Trophoblast cell (in vitro differentiated cells and primary cell): ENCODE measurements around the gene CTTN.
"Not testable (repeated sequence)": the region's sequence is repeated elsewhere in the genome, so short reads cannot be mapped to it uniquely, and the experiment has no call there.

Experiments
- DNase-seq, 2 donors: peaks; one replicate each; pipeline ENCODE4 v3.0.0-alpha.2; 2016
- H2AFZ ChIP-seq: 2 replicates; pipeline ENCODE4 v1.6.1; 2013; ENCODE audit warnings: low read length, moderate library complexity, mild to moderate bottlenecking; ENCODE audit not compliant: insufficient read depth, poor library complexity
- H2AK5ac ChIP-seq: 2 replicates; pipeline ENCODE4 v1.6.1; 2013; ENCODE audit warnings: mild to moderate bottlenecking, low read length
- H2BK120ac ChIP-seq: 2 replicates; pipeline ENCODE4 v1.6.1; 2013; ENCODE audit warnings: low read length, mild to moderate bottlenecking, moderate library complexity; ENCODE audit not compliant: insufficient read depth, poor library complexity
- H2BK12ac ChIP-seq: 2 replicates; pipeline ENCODE4 v1.6.1; 2013; ENCODE audit warnings: mild to moderate bottlenecking, low read length, moderate library complexity
- H2BK5ac ChIP-seq: 2 replicates; pipeline ENCODE4 v1.6.1; 2013; ENCODE audit warnings: low read length, low read depth, moderate library complexity, mild to moderate bottlenecking; ENCODE audit not compliant: poor library complexity
- H3K14ac ChIP-seq: 2 replicates; pipeline ENCODE4 v1.6.1; 2013; ENCODE audit warnings: mild to moderate bottlenecking, low read length
- H3K18ac ChIP-seq: 2 replicates; pipeline ENCODE4 v1.6.1; 2013; ENCODE audit warnings: mild to moderate bottlenecking, low read length
- H3K23ac ChIP-seq: 2 replicates; pipeline ENCODE4 v1.6.1; 2013; ENCODE audit warnings: low read length
- H3K27ac ChIP-seq: 2 replicates; pipeline ENCODE4 v1.5.1; 2013; ENCODE audit warnings: low read depth, mild to moderate bottlenecking, inconsistent platforms, low read length, moderate library complexity
- H3K27me3 ChIP-seq: 2 replicates; pipeline ENCODE4 v1.6.1; 2013; ENCODE audit warnings: inconsistent platforms, mild to moderate bottlenecking, low read length, moderate library complexity; ENCODE audit not compliant: insufficient read depth
- H3K36me3 ChIP-seq, 2 experiments: 1 replicate in 1 of 2; 2 replicates in 1 of 2; pipeline ENCODE4 v1.6.1; 2013; ENCODE audit warnings: low read length in 2 of 2, mild to moderate bottlenecking in 2 of 2, moderate library complexity in 1 of 2; ENCODE audit not compliant: insufficient read depth in 2 of 2, control insufficient read depth in 1 of 2
- H3K4ac ChIP-seq: 2 replicates; pipeline ENCODE4 v1.6.1; 2013; ENCODE audit warnings: low read depth, mild to moderate bottlenecking, low read length, moderate library complexity
- H3K4me1 ChIP-seq, 2 experiments: 1 replicate in 1 of 2; 2 replicates in 1 of 2; pipeline ENCODE4 v1.6.1; 2013; ENCODE audit warnings: low read length in 2 of 2, mild to moderate bottlenecking in 2 of 2, moderate library complexity in 1 of 2; ENCODE audit not compliant: insufficient read depth in 2 of 2, control insufficient read depth in 1 of 2
- H3K4me2 ChIP-seq: 2 replicates; pipeline ENCODE4 v1.6.1; 2013; ENCODE audit warnings: inconsistent platforms, mild to moderate bottlenecking, low read length, moderate library complexity
- H3K4me3 ChIP-seq: 2 replicates; pipeline ENCODE4 v1.5.1; 2013; ENCODE audit warnings: mild to moderate bottlenecking, low read depth, low read length, inconsistent platforms
- H3K79me1 ChIP-seq: one replicate; pipeline ENCODE4 v1.6.1; 2013; ENCODE audit warnings: low read length
- H3K79me2 ChIP-seq: 2 replicates; pipeline ENCODE4 v1.6.1; 2013; ENCODE audit warnings: low read length, mild to moderate bottlenecking; ENCODE audit not compliant: control insufficient read depth, insufficient read depth, poor library complexity
- H3K9ac ChIP-seq: 2 replicates; pipeline ENCODE4 v1.6.1; 2013; ENCODE audit warnings: mild to moderate bottlenecking, low read length
- H3K9me3 ChIP-seq: 2 replicates; pipeline ENCODE4 v1.6.1; 2013; ENCODE audit warnings: low read depth, mild to moderate bottlenecking, control low read depth, inconsistent platforms, low read length; ENCODE audit not compliant: insufficient read depth
- H4K12ac ChIP-seq: 2 replicates; pipeline ENCODE4 v1.6.1; 2013; ENCODE audit warnings: low read depth, mild to moderate bottlenecking, low read length, moderate library complexity
- H4K8ac ChIP-seq: 2 replicates; pipeline ENCODE4 v1.6.1; 2013; ENCODE audit warnings: low read depth, mild to moderate bottlenecking, low read length, moderate library complexity
- H4K91ac ChIP-seq: one replicate; pipeline ENCODE4 v1.6.1; 2013; ENCODE audit warnings: low read depth, mild to moderate bottlenecking, low read length, moderate library complexity
- WGBS: extraction: QIAGEN DNeasy Blood & Tissue Kit; methylation state at CpG from one replicate; pipeline ENCODE4 v1.1.7; 2013; ENCODE audit warnings: missing lambda C conversion rate; ENCODE audit not compliant: insufficient read length, insufficient coverage; ENCODE audit errors: extremely low coverage; 5-methylcytosine and 5-hydroxymethylcytosine counted together

The CTTN gene

DNA sequence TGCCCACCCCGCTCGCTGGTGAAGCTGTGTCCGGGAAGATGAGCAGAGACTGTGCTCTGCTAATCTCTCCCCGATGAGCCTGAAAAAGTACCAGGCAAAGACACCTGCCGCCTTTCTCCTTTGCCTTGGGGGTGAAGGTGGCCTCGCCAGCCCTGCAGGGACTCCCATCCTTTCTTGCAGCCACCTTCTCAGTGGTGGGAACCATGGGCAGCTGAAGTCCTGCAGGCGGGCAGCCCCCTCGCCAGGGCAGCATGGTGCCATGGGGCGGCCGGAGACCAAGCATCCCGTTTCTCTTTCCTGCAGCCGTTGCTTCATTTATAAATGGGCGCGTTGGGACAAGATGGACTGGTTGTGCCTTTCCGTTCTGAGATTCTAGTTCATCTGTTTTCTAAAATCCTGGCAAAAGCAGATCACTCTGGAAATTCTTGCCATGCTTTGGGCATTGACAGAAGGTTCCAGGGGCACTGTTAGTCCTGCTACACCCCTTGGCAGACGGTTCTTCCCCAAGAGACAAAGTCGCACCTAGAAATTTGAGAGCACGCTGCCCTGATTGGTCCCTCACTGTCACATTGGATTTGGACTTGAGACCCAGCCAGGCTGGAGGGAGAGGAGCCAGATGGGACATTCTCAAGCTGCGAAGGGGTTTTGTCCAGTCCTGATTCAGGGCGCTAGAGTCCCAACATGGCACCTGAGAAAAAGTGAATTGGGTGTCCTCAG, 7.5 kb downstream of the CTTN start:
- Histone ChIP-seq H3K23ac (no peak overlapping the region), H4K91ac (no peak overlapping the region), H2AK5ac (no peak overlapping the region), H3K18ac (peak overlapping the region; percentile 21), H3K27ac (no peak overlapping the region), H3K9me3 (no peaks in the 10 kb centered on the region), H3K79me1 (no peaks in the 10 kb centered on the region), H4K12ac (no peak overlapping the region), H3K14ac (no peak overlapping the region), H3K4me1 (peaks cover 9 to 11% of the 10 kb centered on the region in 2 experiments), H3K27me3 (no peaks in the 10 kb centered on the region), H2BK12ac (no peak overlapping the region), H3K79me2 (peaks cover 12% of the 10 kb centered on the region), H2BK120ac (no peak overlapping the region), H4K8ac (no peak overlapping the region), H3K4me3 (no peak overlapping the region), H3K9ac (no peak overlapping the region), H2AFZ (no peak overlapping the region), H3K4ac (peak overlapping the region; percentile 42), H3K4me2 (no peak overlapping the region), H2BK5ac (no peak overlapping the region), H3K36me3 (peaks cover 45 to 51% of the 10 kb centered on the region in 2 experiments)
- no CpG with 5 or more reads among the region's 20 CpGs for WGBS
- DNase-seq = no peak

DNA sequence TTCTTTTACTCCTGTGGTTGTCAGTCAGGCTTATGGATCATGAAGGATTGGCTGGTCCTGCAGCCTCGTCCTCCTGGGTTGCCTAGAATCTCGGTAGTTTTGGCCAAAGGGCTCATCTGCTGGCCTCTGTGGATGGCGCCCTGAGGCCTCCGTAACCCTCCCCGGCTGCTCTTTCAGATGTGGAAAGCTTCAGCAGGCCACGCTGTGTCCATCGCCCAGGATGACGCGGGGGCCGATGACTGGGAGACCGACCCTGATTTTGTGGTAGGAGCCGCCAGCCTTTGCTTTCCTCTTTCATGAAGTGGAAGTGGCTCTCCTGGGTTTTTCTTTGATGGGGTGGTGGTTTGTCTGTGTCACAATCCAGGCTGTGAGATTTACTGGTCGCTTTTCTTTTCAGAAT, 8.8 kb downstream of the CTTN start:
- no peak overlapping the region for H4K91ac ChIP-seq
- no peak overlapping the region for H2BK12ac ChIP-seq
- H4K12ac ChIP-seq = no peak overlapping the region
- WGBS = no CpG with 5 or more reads among the region's 13 CpGs
- H3K27me3 ChIP-seq = no peaks in the 10 kb centered on the region
- no peak overlapping the region for H4K8ac ChIP-seq
- no peak for DNase-seq
- no peak overlapping the region for H3K4ac ChIP-seq
- H2BK5ac ChIP-seq = no peak overlapping the region
- H3K4me1 ChIP-seq = peaks cover 9 to 11% of the 10 kb centered on the region in 2 experiments
- peak overlapping the region; percentile 21 for H3K18ac ChIP-seq
- H3K23ac ChIP-seq = no peak overlapping the region
- no peak overlapping the region for H2BK120ac ChIP-seq
- H3K79me2 ChIP-seq = peaks cover 10% of the 10 kb centered on the region
- no peak overlapping the region for H3K27ac ChIP-seq
- H3K14ac ChIP-seq = no peak overlapping the region
- H2AK5ac ChIP-seq = no peak overlapping the region
- no peak overlapping the region for H3K4me2 ChIP-seq
- H3K9me3 ChIP-seq = no peaks in the 10 kb centered on the region
- no peak overlapping the region for H3K9ac ChIP-seq
- H2AFZ ChIP-seq = no peak overlapping the region
- no peak overlapping the region for H3K4me3 ChIP-seq
- no peaks in the 10 kb centered on the region for H3K79me1 ChIP-seq
- H3K36me3 ChIP-seq = peaks cover 58 to 63% of the 10 kb centered on the region in 2 experiments

DNA sequence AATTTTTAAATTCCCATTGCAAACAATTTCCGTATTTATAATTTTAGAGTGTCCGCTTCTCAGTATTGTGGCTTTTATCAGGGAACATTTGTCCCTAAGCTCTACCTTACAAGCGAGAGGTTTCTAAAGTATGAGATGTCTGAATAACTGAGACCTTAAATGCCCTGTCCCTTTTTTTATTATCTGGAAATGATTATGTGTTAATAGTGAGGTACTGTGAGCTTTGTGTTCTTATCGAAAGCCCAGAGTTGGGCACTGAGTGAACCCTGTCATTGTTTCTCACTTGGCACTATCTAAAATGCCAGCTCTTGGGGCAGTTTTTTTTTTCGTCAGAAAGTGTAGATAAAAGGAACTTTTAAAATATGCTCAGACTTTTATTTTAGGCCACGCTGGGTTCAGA, 9.5 kb downstream of the CTTN start:
- no peak overlapping the region for H2AK5ac ChIP-seq
- H4K91ac ChIP-seq = no peak overlapping the region
- H4K12ac ChIP-seq = no peak overlapping the region
- no peaks in the 10 kb centered on the region for H3K27me3 ChIP-seq
- H3K4me3 ChIP-seq = no peak overlapping the region
- H3K79me1 ChIP-seq = no peaks in the 10 kb centered on the region
- no peak overlapping the region for H3K4ac ChIP-seq
- no peak for DNase-seq
- H3K23ac ChIP-seq = no peak overlapping the region
- H3K18ac ChIP-seq = no peak overlapping the region
- H2BK120ac ChIP-seq = no peak overlapping the region
- H3K79me2 ChIP-seq = peaks cover 10% of the 10 kb centered on the region
- H3K9me3 ChIP-seq = no peaks in the 10 kb centered on the region
- no peak overlapping the region for H3K27ac ChIP-seq
- no peak overlapping the region for H4K8ac ChIP-seq
- H3K14ac ChIP-seq = no peak overlapping the region
- H2BK12ac ChIP-seq = no peak overlapping the region
- no CpG with 5 or more reads among the region's 6 CpGs for WGBS
- H3K36me3 ChIP-seq = peaks cover 63 to 68% of the 10 kb centered on the region in 2 experiments
- H2BK5ac ChIP-seq = no peak overlapping the region
- H3K4me2 ChIP-seq = no peak overlapping the region
- no peak overlapping the region for H3K9ac ChIP-seq
- H2AFZ ChIP-seq = no peak overlapping the region
- peaks cover 6 to 7% of the 10 kb centered on the region in 2 experiments for H3K4me1 ChIP-seq

DNA sequence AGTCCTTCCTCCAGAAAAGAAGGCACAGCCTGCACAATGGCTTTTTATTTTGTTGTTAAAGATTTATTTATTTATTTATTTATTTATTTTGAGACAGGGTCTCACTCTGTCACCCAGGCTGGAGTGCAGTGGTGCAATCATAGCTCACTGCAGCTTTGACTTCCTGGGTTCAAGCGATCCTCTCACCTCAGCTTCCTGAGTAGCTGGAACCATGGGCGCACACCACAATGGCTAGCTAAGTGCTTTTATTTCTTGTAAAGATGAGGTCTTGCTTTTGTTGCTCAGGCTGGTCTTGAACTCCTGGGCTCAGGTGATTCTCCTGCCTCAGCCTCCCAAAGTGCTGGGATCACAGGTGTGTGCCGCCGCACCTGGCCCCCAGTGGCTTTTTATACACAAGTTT, 10.0 kb downstream of the CTTN start:
- H3K4me3 ChIP-seq, H3K79me1 ChIP-seq, DNase-seq, H2BK120ac ChIP-seq, H3K9me3 ChIP-seq, H3K9ac ChIP-seq, H4K12ac ChIP-seq, H4K8ac ChIP-seq, H2AK5ac ChIP-seq, H2BK5ac ChIP-seq, H3K23ac ChIP-seq, H3K4me2 ChIP-seq, H3K79me2 ChIP-seq, H2AFZ ChIP-seq, H3K14ac ChIP-seq, H4K91ac ChIP-seq, H2BK12ac ChIP-seq, H3K18ac ChIP-seq, H3K4ac ChIP-seq, H3K27me3 ChIP-seq, H3K4me1 ChIP-seq, H3K27ac ChIP-seq: not testable (repeated sequence)
- H3K36me3 ChIP-seq = peaks cover 68 to 73% of the 10 kb centered on the region in 2 experiments
- WGBS = no CpG with 5 or more reads among the region's 4 CpGs
